ENCODE measurements around the gene XIRP2. TPM values are rescaled to one million over a fixed set of nuclear protein-coding genes. Genes with fewer than 3 reads are reported as not detected.

The XIRP2 gene
- total RNA-seq, 1 experiment from 2014 or later, result not detected

GRCh38 chr2:167293943-167294775 is 405.9 kb downstream of the XIRP2 start:
- H3K4me1 ChIP-seq (ENCODE audit: control insufficient read depth in 1 of 2, insufficient read depth in 2 of 2, low read length in 2 of 2), result peaks cover 0 to 12% of the 10 kb centered on the region in 2 experiments; a peak in 1 of 4 replicates
- peaks cover 6% of the 10 kb centered on the region; the same call in 1 of the 2 replicates for H3K27me3 ChIP-seq (ENCODE audit: insufficient read depth, low read length)
- RAD21 ChIA-PET (ENCODE audit: low non-redundant PET in 1 of 2, low total read pairs in 2 of 2, uncharacterized antibody in 2 of 2, unreplicated experiment in 2 of 2), result no interaction called here
- POLR2A ChIA-PET, result no interaction called here
- H3K9me3 ChIP-seq (ENCODE audit: control insufficient read depth in 1 of 2, insufficient read depth in 1 of 2, low read depth in 1 of 2, low read length in 2 of 2), result no peaks in the 10 kb centered on the region
- intact Hi-C loops (cut with micrococcal nuclease), result no loop called here
- BruUV-seq (replicated peaks), result no TSS peak
- no peaks in the 10 kb centered on the region for H3K36me3 ChIP-seq (ENCODE audit: control insufficient read depth in 1 of 2, insufficient read depth in 2 of 2, low read length in 2 of 2)
- TF ChIP-seq EZH2 (IDR thresholded peaks at IDR 0.05), result no peak
- no peak for TF ChIP-seq ATF3 (IDR thresholded peaks at IDR 0.05)
- TF ChIP-seq ZNF274 (IDR thresholded peaks at IDR 0.05; ENCODE audit: low read depth, low read length), result no peak
- TF ChIP-seq YY1 (IDR thresholded peaks at IDR 0.05; ENCODE audit: extremely low read depth, insufficient replicate concordance, low read depth, low read length), result no peak
- H3K9ac ChIP-seq (ENCODE audit: low read length), result no peak overlapping the region
- H3K9me2 ChIP-seq (ENCODE audit: insufficient read depth), result no peaks in the 10 kb centered on the region
- H3K4me3 ChIP-seq (replicated peaks in 1 of 2; ENCODE audit: low read depth in 1 of 2, low read length in 2 of 2), result no peak overlapping the region
- H3K4me2 ChIP-seq (ENCODE audit: low read length), result no peak overlapping the region
- ATAC-seq (no peak), DNase-seq (ENCODE audit: low read depth, low spot score) (no peak)
- H2AFZ ChIP-seq (ENCODE audit: low read depth, low read length, poor library complexity, severe bottlenecking), result no peak overlapping the region
- no peaks in the 10 kb centered on the region for H3K79me2 ChIP-seq (ENCODE audit: insufficient read depth, low read length)
- CTCF ChIA-PET, result no interaction called here
- no peak overlapping the region for H3K27ac ChIP-seq (ENCODE audit: low read depth, low read length)
- H4K20me1 ChIP-seq (ENCODE audit: insufficient read depth), result no peaks in the 10 kb centered on the region

DNA sequence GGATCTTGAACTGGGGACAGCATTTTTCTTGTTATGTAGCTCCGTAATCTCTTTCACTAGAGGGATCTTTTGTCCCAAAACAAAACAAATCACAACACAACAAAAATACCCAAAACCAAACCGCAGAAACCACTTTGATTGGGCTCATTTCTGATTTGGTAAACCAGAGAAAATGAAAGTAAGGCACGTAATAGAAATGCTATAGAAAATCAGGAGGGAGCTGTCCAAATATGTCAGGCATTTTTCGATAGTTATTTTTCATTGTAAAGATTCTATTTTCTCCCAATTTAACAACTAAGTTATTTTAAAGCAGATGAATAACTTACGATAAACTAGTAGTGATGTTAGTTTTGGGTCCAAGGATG is 406.5 kb downstream of the XIRP2 start:
- intact Hi-C loops (cut with micrococcal nuclease), result no loop called here
- DNase-seq (ENCODE audit: low read depth, low spot score) (no peak), ATAC-seq (no peak)
- TF ChIP-seq ELF1 (IDR thresholded peaks at IDR 0.05; ENCODE audit: borderline replicate concordance, low read depth), result no peak
- no peak for TF ChIP-seq EGR1 (IDR thresholded peaks at IDR 0.05; ENCODE audit: low read depth)
- peak; percentile 12; the same call in 1 of the 2 replicates for TF ChIP-seq REST (IDR thresholded peaks at IDR 0.05; ENCODE audit: low read depth)
- H3K9me2 ChIP-seq (ENCODE audit: insufficient read depth), result no peaks in the 10 kb centered on the region
- H4K20me1 ChIP-seq (ENCODE audit: insufficient read depth), result no peaks in the 10 kb centered on the region
- ChIA-PET POLR2A (no interaction called here), CTCF (no interaction called here), RAD21 (ENCODE audit: low non-redundant PET in 1 of 2, low total read pairs in 2 of 2, uncharacterized antibody in 2 of 2, unreplicated experiment in 2 of 2) (no interaction called here)
- no peak overlapping the region for H3K27ac ChIP-seq (ENCODE audit: low read depth, low read length)
- H3K4me3 ChIP-seq (replicated peaks in 1 of 2; ENCODE audit: low read depth in 1 of 2, low read length in 2 of 2), result no peak overlapping the region
- H3K4me2 ChIP-seq (ENCODE audit: low read length), result no peak overlapping the region
- no peaks in the 10 kb centered on the region for H3K79me2 ChIP-seq (ENCODE audit: insufficient read depth, low read length)
- no peak overlapping the region for H3K9ac ChIP-seq (ENCODE audit: low read length)
- H3K36me3 ChIP-seq (ENCODE audit: control insufficient read depth in 1 of 2, insufficient read depth in 2 of 2, low read length in 2 of 2), result no peaks in the 10 kb centered on the region
- H3K27me3 ChIP-seq (ENCODE audit: insufficient read depth, low read length), result peaks cover 6% of the 10 kb centered on the region; the same call in 1 of the 2 replicates
- no TSS peak for BruUV-seq (replicated peaks)
- H3K9me3 ChIP-seq (ENCODE audit: control insufficient read depth in 1 of 2, insufficient read depth in 1 of 2, low read depth in 1 of 2, low read length in 2 of 2), result no peaks in the 10 kb centered on the region
- H3K4me1 ChIP-seq (ENCODE audit: control insufficient read depth in 1 of 2, insufficient read depth in 2 of 2, low read length in 2 of 2), result peaks cover 0 to 12% of the 10 kb centered on the region in 2 experiments; a peak in 1 of 4 replicates
- no peak overlapping the region for H2AFZ ChIP-seq (ENCODE audit: low read depth, low read length, poor library complexity, severe bottlenecking)
